ACHN (cell line): ENCODE data around the gene LILRB5.

Experiments
- DNase-seq: peaks from one replicate; pipeline ENCODE4 v3.0.0-alpha.2; 2015
- in situ Hi-C: cut with HindIII; loops from 2 replicates; pipeline ENCODE4 v1.10.0; 2017; ENCODE audit warnings: low sequenced_read_pairs, low pct_ligation_motif_present, low pct_unique_long_range_greater_than_20kb

Gene LILRB5

DNA sequence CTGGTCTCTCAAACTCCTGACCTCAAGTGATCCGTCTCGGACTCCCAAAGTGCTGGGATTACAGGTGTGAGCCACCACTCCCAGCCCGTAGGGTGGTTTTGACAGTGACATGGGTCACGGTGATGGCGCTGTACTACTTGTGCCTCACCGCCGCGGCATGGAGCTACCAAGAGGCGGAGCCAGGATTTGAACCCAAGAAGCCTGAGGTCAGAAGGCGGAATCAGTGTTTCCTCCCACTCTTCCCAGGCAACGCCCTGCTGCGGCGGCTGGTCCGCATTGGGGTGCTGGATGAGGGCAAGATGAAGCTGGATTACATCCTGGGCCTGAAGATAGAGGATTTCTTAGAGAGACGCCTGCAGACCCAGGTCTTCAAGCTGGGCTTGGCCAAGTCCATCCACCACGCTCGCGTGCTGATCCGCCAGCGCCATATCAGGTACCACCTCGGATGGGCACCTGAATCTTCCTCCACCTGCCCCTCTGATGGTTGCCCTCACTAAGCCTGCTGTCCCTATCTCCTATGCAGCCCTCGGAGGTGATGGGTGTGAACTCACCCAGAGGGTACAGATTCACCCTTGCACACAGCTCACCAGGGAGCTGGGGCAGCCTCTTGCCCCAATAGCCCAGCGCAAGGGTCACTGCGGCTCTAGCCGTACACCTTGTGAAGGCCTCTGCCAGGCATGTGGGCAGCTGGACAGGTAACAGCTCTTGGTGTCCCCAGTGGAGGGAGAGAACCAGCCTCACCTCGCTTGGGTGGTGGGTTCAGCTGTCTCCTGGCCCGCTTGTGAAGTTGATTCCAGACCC is 50.8 kb downstream of the LILRB5 start:
- in situ Hi-C loops: no loop called here

GRCh38 chr19:54204767-54205468 is 52.2 kb downstream of the LILRB5 start:
- in situ Hi-C loops: no loop called here

More for the DNA sequence above, 50.8 kb downstream of the LILRB5 start:
- no peak for DNase-seq

GRCh38 chr19:54203151-54203611 is 53.9 kb downstream of the LILRB5 start:
- peak; percentile 76 for DNase-seq
- in situ Hi-C loops: no loop called here

More at GRCh38 chr19:54204767-54205468, 52.2 kb downstream of the LILRB5 start:
- no peak for DNase-seq

DNA sequence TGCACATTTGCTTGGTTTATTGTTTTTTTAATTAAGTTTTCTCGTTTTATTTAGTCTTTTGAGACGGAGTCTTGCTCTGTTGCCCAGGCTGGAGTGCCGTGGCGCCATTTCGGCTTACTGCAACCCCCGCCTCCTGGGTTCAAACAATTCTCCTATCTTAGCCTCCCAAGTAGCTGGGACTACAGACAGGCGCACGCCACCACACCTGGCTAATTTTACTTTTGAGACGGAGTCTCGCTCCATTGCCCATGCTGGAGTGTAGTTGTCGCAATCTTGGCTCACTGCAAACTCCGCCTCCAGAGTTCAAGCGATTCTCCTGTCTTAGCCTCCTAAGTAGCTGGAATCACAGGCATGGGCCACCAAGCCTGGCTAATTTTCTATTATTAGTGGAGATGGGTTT is 55.1 kb downstream of the LILRB5 start:
- in situ Hi-C loops: no loop called here
- DNase-seq: no peak

- in situ Hi-C loops: no loop called here
Observed at GRCh38 chr19:54201172-54201701, 55.8 kb downstream of the LILRB5 start.

More at GRCh38 chr19:54201172-54201701, 55.8 kb downstream of the LILRB5 start:
- no peak for DNase-seq
